Non-pigmented ciliary epithelial cell (primary cell): ENCODE results near the gene POC5.
"Not testable (repeated sequence)": the region's sequence is repeated elsewhere in the genome, so short reads cannot be mapped to it uniquely, and the experiment has no call there.

ENCODE experiments used
- DNase-seq: peaks from one replicate; pipeline ENCODE4 v3.0.0-alpha.2; 2010; ENCODE audit warnings: low read depth

Gene POC5

GRCh38 chr5:75717082-75717922, at the start of gene POC5:
TSS of gene POC5 (minus strand) at chr5:75717437. CDS start at chr5:75712937, 4,500 bp downstream.
- DNase-seq = peak; percentile 78

- no peak for DNase-seq
Measured at GRCh38 chr5:75758116-75758515, 40.9 kb upstream of the POC5 start.

- no peak for DNase-seq
Measured at GRCh38 chr5:75756981-75757380, 39.7 kb upstream of the POC5 start.

- DNase-seq = no peak
Measured at GRCh38 chr5:75756211-75756610, 39.0 kb upstream of the POC5 start.

- no peak for DNase-seq
Measured at GRCh38 chr5:75753182-75753581, 35.9 kb upstream of the POC5 start.

- no peak for DNase-seq
Measured at GRCh38 chr5:75744355-75744754, 27.1 kb upstream of the POC5 start.

- no peak for DNase-seq
Measured at GRCh38 chr5:75736273-75736672, 19.0 kb upstream of the POC5 start.

GRCh38 chr5:75734913-75735789, 17.9 kb upstream of the POC5 start:
- no peak for DNase-seq

GRCh38 chr5:75733767-75734166, 16.5 kb upstream of the POC5 start:
- DNase-seq = no peak

- DNase-seq = not testable (repeated sequence)
Measured at GRCh38 chr5:75731515-75731914, 14.3 kb upstream of the POC5 start.

- no peak for DNase-seq
Measured at GRCh38 chr5:75729321-75729720, 12.1 kb upstream of the POC5 start.

- DNase-seq = no peak
Measured at GRCh38 chr5:75727931-75728330, 10.7 kb upstream of the POC5 start.

GRCh38 chr5:75726224-75726623, 9.0 kb upstream of the POC5 start:
- DNase-seq = not testable (repeated sequence)

- DNase-seq = no peak
Measured at GRCh38 chr5:75723378-75723777, 6.1 kb upstream of the POC5 start.

- DNase-seq = no peak
Measured at GRCh38 chr5:75721573-75721972, 4.3 kb upstream of the POC5 start.

- no peak for DNase-seq
Measured at GRCh38 chr5:75720882-75721281, 3.6 kb upstream of the POC5 start.

- DNase-seq = no peak
Measured at GRCh38 chr5:75716715-75717081, 539 bp downstream of the POC5 start.

- no peak for DNase-seq
Measured at GRCh38 chr5:75712091-75712490, 5.1 kb downstream of the POC5 start.

GRCh38 chr5:75711151-75711550, 6.1 kb downstream of the POC5 start:
- DNase-seq = no peak

- DNase-seq = no peak
Measured at GRCh38 chr5:75710637-75711036, 6.6 kb downstream of the POC5 start.

- DNase-seq = no peak
Measured at GRCh38 chr5:75707911-75708509, 9.2 kb downstream of the POC5 start.

GRCh38 chr5:75706775-75707174, 10.5 kb downstream of the POC5 start:
- no peak for DNase-seq

GRCh38 chr5:75706016-75706415, 11.2 kb downstream of the POC5 start:
- no peak for DNase-seq
